WTC11 (cell line): Measurements from ENCODE around the gene TNS2. TPM values are rescaled to one million over a fixed set of nuclear protein-coding genes. Genes with fewer than 3 reads are reported as not detected.

Experiments
- E2F4 ChIP-seq: sonication (generic); formaldehyde crosslinking; IDR thresholded peaks from 2 replicates; pipeline ENCODE4 v1.8.1; 2022; ENCODE audit warnings: low read depth, mild to moderate bottlenecking, moderate library complexity, missing genetic modification reagents, borderline replicate concordance
- ESRRA ChIP-seq: sonication (generic); formaldehyde crosslinking; IDR thresholded peaks from 2 replicates; pipeline ENCODE4 v1.8.1; 2022; ENCODE audit warnings: mild to moderate bottlenecking, missing genetic modification reagents, borderline replicate concordance
- GRHL2 ChIP-seq: fragments of 250-450 bp; sonication (Bioruptor Pico); IDR thresholded peaks from 2 replicates; pipeline ENCODE4 v1.8.0; 2022; ENCODE audit warnings: mild to moderate bottlenecking, moderate library complexity; ENCODE audit not compliant: insufficient replicate concordance, severe bottlenecking
- HMGA2 ChIP-seq: fragments of 250-450 bp; sonication (Bioruptor Pico); IDR thresholded peaks from 2 replicates; pipeline ENCODE4 v1.4.0; 2021; ENCODE audit warnings: mild to moderate bottlenecking, moderate library complexity
- MXD4 ChIP-seq: fragments of 250-450 bp; sonication (Bioruptor Pico); IDR thresholded peaks from 2 replicates; pipeline ENCODE4 v1.8.0; 2021; ENCODE audit warnings: mild to moderate bottlenecking, moderate library complexity, borderline replicate concordance
- NFE2L1 ChIP-seq: sonication (generic); formaldehyde crosslinking; IDR thresholded peaks from 2 replicates; pipeline ENCODE4 v1.8.1; 2023; ENCODE audit warnings: missing genetic modification reagents
- SMAD4 ChIP-seq: sonication (generic); formaldehyde crosslinking; IDR thresholded peaks from 2 replicates; pipeline ENCODE4 v1.8.0; 2022; ENCODE audit warnings: mild to moderate bottlenecking, missing genetic modification reagents
- SP1 ChIP-seq: sonication (generic); formaldehyde crosslinking; conservative IDR thresholded peaks from 2 replicates; pipeline ENCODE4 v1.8.1; 2022; ENCODE audit warnings: missing genetic modification reagents
- ZBTB21 ChIP-seq: sonication (generic); formaldehyde crosslinking; IDR thresholded peaks from 2 replicates; pipeline ENCODE4 v1.8.1; 2023; ENCODE audit warnings: mild to moderate bottlenecking, missing genetic modification reagents, borderline replicate concordance
- ZNF219 ChIP-seq: sonication (generic); formaldehyde crosslinking; IDR thresholded peaks from 2 replicates; pipeline ENCODE4 v1.8.0; 2023; ENCODE audit warnings: missing genetic modification reagents, mild to moderate bottlenecking, borderline replicate concordance
- ZNF416 ChIP-seq: fragments of 250-450 bp; sonication (Bioruptor Pico); IDR thresholded peaks from 2 replicates; pipeline ENCODE4 v1.9.0; 2021; ENCODE audit warnings: mild to moderate bottlenecking, inconsistent platforms
- ZNF532 ChIP-seq: fragments of 250-450 bp; sonication (Bioruptor Pico); IDR thresholded peaks from 2 replicates; pipeline ENCODE4 v1.9.0; 2021; ENCODE audit warnings: mild to moderate bottlenecking, borderline replicate concordance
- total RNA-seq: library from RNA; stranded (reverse); gene quantifications from 3 replicates; pipeline ENCODE4 v1.2.3, GENCODE V29; 2021
- TF ChIP-seq, protein P1 (sequence below): sonication (generic); formaldehyde crosslinking; IDR thresholded peaks from 2 replicates; pipeline ENCODE4 v1.8.0; 2022; ENCODE audit warnings: missing genetic modification reagents
- TF ChIP-seq, protein P2 (sequence below): fragments of 250-450 bp; sonication (Bioruptor Pico); IDR thresholded peaks from 2 replicates; pipeline ENCODE4 v1.9.0; 2021; ENCODE audit warnings: mild to moderate bottlenecking
- TF ChIP-seq, protein P3 (sequence below): fragments of 250-450 bp; sonication (Bioruptor Pico); IDR thresholded peaks from 2 replicates; pipeline ENCODE4 v1.9.0; 2021; ENCODE audit warnings: mild to moderate bottlenecking
- TF ChIP-seq, protein P4 (sequence below): fragments of 250-450 bp; sonication (Bioruptor Pico); IDR thresholded peaks from 2 replicates; pipeline ENCODE4 v1.9.0; 2021; ENCODE audit warnings: moderate library complexity, mild to moderate bottlenecking, inconsistent platforms, borderline replicate concordance

TNS2 gene
- total RNA-seq, 1 experiment from 2014 or later, result 7.7 TPM

GRCh38 chr12:53086361-53086760 is 36.5 kb downstream of the TNS2 start (continued):
- TF ChIP-seq ZNF532 (CRISPR knock-in tag), result no peak
- TF ChIP-seq E2F4, result no peak
- TF ChIP-seq ESRRA (CRISPR knock-in tag), result no peak
- TF ChIP-seq GRHL2 (CRISPR knock-in tag), result no peak
- TF ChIP-seq, protein P1, sequence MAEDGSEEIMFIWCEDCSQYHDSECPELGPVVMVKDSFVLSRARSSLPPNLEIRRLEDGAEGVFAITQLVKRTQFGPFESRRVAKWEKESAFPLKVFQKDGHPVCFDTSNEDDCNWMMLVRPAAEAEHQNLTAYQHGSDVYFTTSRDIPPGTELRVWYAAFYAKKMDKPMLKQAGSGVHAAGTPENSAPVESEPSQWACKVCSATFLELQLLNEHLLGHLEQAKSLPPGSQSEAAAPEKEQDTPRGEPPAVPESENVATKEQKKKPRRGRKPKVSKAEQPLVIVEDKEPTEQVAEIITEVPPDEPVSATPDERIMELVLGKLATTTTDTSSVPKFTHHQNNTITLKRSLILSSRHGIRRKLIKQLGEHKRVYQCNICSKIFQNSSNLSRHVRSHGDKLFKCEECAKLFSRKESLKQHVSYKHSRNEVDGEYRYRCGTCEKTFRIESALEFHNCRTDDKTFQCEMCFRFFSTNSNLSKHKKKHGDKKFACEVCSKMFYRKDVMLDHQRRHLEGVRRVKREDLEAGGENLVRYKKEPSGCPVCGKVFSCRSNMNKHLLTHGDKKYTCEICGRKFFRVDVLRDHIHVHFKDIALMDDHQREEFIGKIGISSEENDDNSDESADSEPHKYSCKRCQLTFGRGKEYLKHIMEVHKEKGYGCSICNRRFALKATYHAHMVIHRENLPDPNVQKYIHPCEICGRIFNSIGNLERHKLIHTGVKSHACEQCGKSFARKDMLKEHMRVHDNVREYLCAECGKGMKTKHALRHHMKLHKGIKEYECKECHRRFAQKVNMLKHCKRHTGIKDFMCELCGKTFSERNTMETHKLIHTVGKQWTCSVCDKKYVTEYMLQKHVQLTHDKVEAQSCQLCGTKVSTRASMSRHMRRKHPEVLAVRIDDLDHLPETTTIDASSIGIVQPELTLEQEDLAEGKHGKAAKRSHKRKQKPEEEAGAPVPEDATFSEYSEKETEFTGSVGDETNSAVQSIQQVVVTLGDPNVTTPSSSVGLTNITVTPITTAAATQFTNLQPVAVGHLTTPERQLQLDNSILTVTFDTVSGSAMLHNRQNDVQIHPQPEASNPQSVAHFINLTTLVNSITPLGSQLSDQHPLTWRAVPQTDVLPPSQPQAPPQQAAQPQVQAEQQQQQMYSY, result no peak
- TF ChIP-seq HMGA2 (CRISPR knock-in tag), result no peak
- no peak for TF ChIP-seq ZNF219 (CRISPR knock-in tag)
- TF ChIP-seq NFE2L1, result no peak
- TF ChIP-seq ZBTB21 (CRISPR knock-in tag), result no peak
- TF ChIP-seq SP1 (CRISPR knock-in tag), result no peak
- TF ChIP-seq, protein P2, sequence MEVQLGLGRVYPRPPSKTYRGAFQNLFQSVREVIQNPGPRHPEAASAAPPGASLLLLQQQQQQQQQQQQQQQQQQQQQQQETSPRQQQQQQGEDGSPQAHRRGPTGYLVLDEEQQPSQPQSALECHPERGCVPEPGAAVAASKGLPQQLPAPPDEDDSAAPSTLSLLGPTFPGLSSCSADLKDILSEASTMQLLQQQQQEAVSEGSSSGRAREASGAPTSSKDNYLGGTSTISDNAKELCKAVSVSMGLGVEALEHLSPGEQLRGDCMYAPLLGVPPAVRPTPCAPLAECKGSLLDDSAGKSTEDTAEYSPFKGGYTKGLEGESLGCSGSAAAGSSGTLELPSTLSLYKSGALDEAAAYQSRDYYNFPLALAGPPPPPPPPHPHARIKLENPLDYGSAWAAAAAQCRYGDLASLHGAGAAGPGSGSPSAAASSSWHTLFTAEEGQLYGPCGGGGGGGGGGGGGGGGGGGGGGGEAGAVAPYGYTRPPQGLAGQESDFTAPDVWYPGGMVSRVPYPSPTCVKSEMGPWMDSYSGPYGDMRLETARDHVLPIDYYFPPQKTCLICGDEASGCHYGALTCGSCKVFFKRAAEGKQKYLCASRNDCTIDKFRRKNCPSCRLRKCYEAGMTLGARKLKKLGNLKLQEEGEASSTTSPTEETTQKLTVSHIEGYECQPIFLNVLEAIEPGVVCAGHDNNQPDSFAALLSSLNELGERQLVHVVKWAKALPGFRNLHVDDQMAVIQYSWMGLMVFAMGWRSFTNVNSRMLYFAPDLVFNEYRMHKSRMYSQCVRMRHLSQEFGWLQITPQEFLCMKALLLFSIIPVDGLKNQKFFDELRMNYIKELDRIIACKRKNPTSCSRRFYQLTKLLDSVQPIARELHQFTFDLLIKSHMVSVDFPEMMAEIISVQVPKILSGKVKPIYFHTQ (CRISPR knock-in tag), result no peak
- TF ChIP-seq MXD4 (CRISPR knock-in tag), result no peak
- TF ChIP-seq ZNF416 (CRISPR knock-in tag), result no peak
- TF ChIP-seq SMAD4 (CRISPR knock-in tag), result no peak
- TF ChIP-seq, protein P3, sequence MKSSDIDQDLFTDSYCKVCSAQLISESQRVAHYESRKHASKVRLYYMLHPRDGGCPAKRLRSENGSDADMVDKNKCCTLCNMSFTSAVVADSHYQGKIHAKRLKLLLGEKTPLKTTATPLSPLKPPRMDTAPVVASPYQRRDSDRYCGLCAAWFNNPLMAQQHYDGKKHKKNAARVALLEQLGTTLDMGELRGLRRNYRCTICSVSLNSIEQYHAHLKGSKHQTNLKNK (CRISPR knock-in tag), result no peak
- TF ChIP-seq, protein P4, sequence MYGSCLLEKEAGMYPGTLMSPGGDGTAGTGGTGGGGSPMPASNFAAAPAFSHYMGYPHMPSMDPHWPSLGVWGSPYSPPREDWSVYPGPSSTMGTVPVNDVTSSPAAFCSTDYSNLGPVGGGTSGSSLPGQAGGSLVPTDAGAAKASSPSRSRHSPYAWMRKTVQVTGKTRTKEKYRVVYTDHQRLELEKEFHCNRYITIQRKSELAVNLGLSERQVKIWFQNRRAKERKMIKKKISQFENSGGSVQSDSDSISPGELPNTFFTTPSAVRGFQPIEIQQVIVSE (CRISPR knock-in tag), result no peak
